ENCODE data around the gene TMEM207.

TMEM207 gene

GRCh38 chr3:190385731-190386688 is 63.7 kb downstream of the TMEM207 start:
- TF ChIP-seq GATA3 (IDR thresholded peaks at IDR 0.05; ENCODE audit: low read depth, low read length), result no peak

DNA sequence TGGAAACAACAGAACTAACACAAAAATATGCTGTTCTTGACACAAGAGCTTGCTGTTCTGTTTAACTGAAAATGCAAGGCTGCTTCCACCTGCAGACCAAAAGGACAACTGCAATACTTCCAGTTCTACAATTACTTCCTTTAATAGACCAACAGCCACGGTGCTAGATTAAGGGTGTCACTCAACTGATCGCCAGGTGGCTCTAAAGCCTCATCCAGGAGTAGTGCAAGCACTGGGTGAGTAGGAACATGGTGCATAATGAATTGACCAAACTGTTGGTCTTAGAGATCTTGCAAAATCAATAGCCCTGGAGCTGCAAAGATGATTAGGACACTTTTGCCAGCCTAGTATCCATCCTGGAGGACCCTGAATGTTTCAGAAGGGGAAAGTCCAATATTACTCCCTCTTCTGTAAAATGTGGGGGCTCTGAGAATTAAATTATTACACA is 65.4 kb downstream of the TMEM207 start:
- no peak for TF ChIP-seq GATA2 (IDR thresholded peaks at IDR 0.05; ENCODE audit: low read depth, low read length)
- no peak for TF ChIP-seq GATA3 (IDR thresholded peaks at IDR 0.05; ENCODE audit: low read depth, low read length)

DNA sequence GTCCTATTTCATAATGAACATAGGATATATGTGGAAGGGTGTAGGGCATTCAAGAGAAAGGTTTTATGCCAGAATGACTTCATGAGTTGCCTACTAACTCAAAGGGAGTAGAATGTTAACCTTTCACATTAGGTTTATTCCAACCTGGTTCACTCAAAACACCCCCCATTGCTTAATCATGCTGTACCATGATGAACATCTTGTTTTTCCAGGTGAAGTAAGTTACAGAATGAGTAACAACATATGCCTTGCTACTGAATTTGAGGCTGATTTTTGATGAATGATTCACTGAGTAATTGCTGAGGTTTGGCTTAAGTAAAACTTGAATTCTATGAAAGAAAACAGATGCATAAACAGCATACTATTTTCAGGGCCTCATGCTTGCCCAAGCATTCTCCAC is 67.6 kb downstream of the TMEM207 start:
- TF ChIP-seq GATA3 (IDR thresholded peaks at IDR 0.05; ENCODE audit: low read depth, low read length) (no peak), GATA2 (IDR thresholded peaks at IDR 0.05; ENCODE audit: low read depth, low read length) (no peak)

- TF ChIP-seq GATA3 (IDR thresholded peaks at IDR 0.05; ENCODE audit: low read depth, low read length) (no peak), GATA2 (IDR thresholded peaks at IDR 0.05; ENCODE audit: low read depth, low read length) (no peak)
These were observed 68.3 kb downstream of the TMEM207 start for GRCh38 chr3:190381441-190381840.

DNA sequence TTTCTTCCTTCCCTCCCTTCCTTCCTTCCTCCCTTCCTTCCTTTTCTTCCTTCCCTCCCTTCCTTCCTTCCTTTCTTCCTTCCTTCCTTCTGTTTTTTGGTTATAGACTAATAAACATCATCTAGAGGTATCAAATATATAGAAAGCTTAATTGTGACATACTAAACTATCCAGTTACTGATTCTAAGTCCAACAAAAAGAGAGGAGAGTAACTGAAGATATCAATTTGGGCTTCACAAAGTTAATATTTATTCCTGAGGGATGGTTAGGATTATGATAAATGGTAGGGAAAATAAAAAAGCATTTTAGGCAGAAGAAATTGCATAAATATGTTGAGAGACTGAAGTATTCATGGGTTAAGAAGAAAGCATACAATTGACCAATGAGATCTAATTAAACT is 69.5 kb downstream of the TMEM207 start:
- no peak for TF ChIP-seq GATA3 (IDR thresholded peaks at IDR 0.05; ENCODE audit: low read depth, low read length)
- TF ChIP-seq GATA2 (IDR thresholded peaks at IDR 0.05; ENCODE audit: low read depth, low read length), result no peak

Measured in SH-SY5Y (cell line).